Esophagus muscularis mucosa (tissue), 4 donors: Measurements from ENCODE around the gene FAM149A. TPM values are rescaled to one million over a fixed set of nuclear protein-coding genes. Genes with fewer than 3 reads are reported as not detected.

ENCODE experiments used
- DNase-seq: peaks from one replicate; pipeline ENCODE4 v3.0.0-alpha.2; 2017; ENCODE audit errors: extremely low spot score
- H3K27ac ChIP-seq, 4 donors: fragments of 200-600 bp; sonication (generic); replicated peaks in 1 of 4; 1 replicate in 3 of 4; 2 replicates in 1 of 4; pipeline ENCODE4 v1.5.1; 2016 to 2019; ENCODE audit warnings: mild to moderate bottlenecking in 1 of 4
- H3K27me3 ChIP-seq, 4 donors: fragments of 200-600 bp; sonication (generic); one replicate each; pipeline versions ENCODE4 v1.5.1 to v1.6.0; 2016 to 2019
- H3K36me3 ChIP-seq, 4 donors: fragments of 200-600 bp; sonication (generic); one replicate each; pipeline ENCODE4 v1.5.1; 2016 to 2019
- H3K4me1 ChIP-seq, 4 donors: fragments of 200-600 bp; sonication (generic); one replicate each; pipeline ENCODE4 v1.5.1; 2016 to 2019
- H3K4me3 ChIP-seq, 4 donors: fragments of 200-600 bp; sonication (generic); 1 replicate in 2 of 4; 2 replicates in 2 of 4; pipeline ENCODE4 v1.5.1; 2016 to 2019; ENCODE audit warnings: mild to moderate bottlenecking in 4 of 4, moderate library complexity in 1 of 4
- H3K9me3 ChIP-seq, 4 donors: fragments of 200-600 bp; sonication (generic); 1 replicate in 3 of 4; 2 replicates in 1 of 4; pipeline ENCODE4 v1.5.1; 2016 to 2019
- EP300 ChIP-seq: sonication (generic); formaldehyde crosslinking; IDR thresholded peaks from one replicate; pipeline ENCODE4 v1.6.1; 2017; ENCODE audit warnings: antibody characterized with exemption
- POLR2A ChIP-seq: fragments of 450-650 bp; IDR thresholded peaks from one replicate; pipeline ENCODE4 v1.6.1; 2017; ENCODE audit warnings: antibody characterized with exemption, moderate library complexity, mild to moderate bottlenecking, low read depth
- POLR2AphosphoS5 ChIP-seq, 2 donors: sonication (generic); formaldehyde crosslinking; IDR thresholded peaks; one replicate each; pipeline ENCODE4 v1.6.1; 2017; ENCODE audit warnings: antibody characterized with exemption in 2 of 2
- WGBS: methylation state at CpG from one replicate; pipeline ENCODE4 v1.1.5; 2018; 5-methylcytosine and 5-hydroxymethylcytosine counted together
- intact Hi-C: fragments of 100-400 bp; cut with DNase I; formaldehyde crosslinking; loops from one replicate; pipeline ENCODE4 v1.15.1; 2023
- total RNA-seq, 4 donors: library from RNA; depleted of rRNA; stranded (reverse); fragments of >200 nt; gene quantifications; one replicate each; pipeline versions ENCODE4 v1.1.0 to v1.2.1, GENCODE V29; 2016
- TF ChIP-seq, protein P1 (sequence below), 3 experiments: fragments of 200-600 bp in 2 of 3; fragments of 450-650 bp in 1 of 3; sonication (generic) in 2 of 3; IDR thresholded peaks; one replicate each; pipeline ENCODE4 v1.5.1; 2017 to 2019; ENCODE audit warnings: antibody characterized with exemption in 3 of 3, mild to moderate bottlenecking in 2 of 3, moderate library complexity in 1 of 3

FAM149A gene
- total RNA-seq, 4 donors from 2014 or later = 19.5 to 38.8 (median 33.6) TPM

DNA sequence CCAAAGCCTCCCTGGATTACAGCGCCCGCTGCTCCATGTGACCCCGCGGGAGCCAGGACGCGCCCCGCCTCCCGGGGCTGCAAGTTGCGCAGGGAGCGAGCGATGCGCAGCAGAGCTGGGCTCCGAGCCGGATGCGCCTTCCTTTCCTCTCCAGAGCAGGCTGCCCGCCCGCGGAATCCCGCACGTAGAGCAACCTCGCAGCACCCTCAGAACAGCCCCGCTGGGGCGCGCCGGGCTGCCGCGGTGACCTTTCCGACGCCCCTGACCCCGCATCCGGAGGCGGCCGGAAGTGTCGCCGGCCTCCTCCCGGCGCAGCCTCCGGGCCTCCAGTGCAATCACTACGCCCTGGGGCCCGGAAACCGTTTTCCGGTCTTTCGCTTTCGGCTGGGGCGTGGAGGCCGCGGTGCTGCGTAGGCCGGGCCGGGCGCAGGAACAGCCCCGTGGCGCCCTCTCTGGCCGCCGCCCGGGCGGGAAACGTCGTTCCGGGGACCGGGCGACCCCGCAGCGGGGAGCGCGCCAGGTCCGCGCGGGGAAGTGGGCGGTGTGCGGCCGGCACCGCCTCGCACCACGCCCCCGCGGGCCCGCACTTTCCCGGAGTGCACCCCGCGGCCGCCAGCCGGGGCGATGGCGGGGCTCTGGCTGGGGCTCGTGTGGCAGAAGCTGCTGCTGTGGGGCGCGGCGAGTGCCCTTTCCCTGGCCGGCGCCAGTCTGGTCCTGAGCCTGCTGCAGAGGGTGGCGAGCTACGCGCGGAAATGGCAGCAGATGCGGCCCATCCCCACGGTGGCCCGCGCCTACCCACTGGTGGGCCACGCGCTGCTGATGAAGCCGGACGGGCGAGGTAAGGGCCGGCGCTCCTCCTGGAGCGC lies 86.9 kb downstream of the FAM149A start, which contains the start of gene CYP4V2:
TSS of gene CYP4V2 (plus strand) at position 368 of the 866 bp plus-strand sequence. CDS start at position 625, 257 bp downstream.
- TF ChIP-seq POLR2A = peak; percentile 15
- TF ChIP-seq EP300 = no peak
- peak; percentile 74 to 83 for TF ChIP-seq POLR2AphosphoS5 (IDR thresholded peaks at IDR 0.05)
- TF ChIP-seq, protein P1, sequence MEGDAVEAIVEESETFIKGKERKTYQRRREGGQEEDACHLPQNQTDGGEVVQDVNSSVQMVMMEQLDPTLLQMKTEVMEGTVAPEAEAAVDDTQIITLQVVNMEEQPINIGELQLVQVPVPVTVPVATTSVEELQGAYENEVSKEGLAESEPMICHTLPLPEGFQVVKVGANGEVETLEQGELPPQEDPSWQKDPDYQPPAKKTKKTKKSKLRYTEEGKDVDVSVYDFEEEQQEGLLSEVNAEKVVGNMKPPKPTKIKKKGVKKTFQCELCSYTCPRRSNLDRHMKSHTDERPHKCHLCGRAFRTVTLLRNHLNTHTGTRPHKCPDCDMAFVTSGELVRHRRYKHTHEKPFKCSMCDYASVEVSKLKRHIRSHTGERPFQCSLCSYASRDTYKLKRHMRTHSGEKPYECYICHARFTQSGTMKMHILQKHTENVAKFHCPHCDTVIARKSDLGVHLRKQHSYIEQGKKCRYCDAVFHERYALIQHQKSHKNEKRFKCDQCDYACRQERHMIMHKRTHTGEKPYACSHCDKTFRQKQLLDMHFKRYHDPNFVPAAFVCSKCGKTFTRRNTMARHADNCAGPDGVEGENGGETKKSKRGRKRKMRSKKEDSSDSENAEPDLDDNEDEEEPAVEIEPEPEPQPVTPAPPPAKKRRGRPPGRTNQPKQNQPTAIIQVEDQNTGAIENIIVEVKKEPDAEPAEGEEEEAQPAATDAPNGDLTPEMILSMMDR (IDR thresholded peaks at IDR 0.05) = peak; percentile 24 to 43 (median 32)
- no CpG with 5 or more reads among the region's 107 CpGs for WGBS
- Histone ChIP-seq H3K27me3 (no peaks in the 10 kb centered on the region), H3K4me3 (peak within 1 kb of the TSS; percentile 69 to 92 (median 80)), H3K9me3 (no peaks in the 10 kb centered on the region), H3K27ac (peak within 1 kb of the TSS; percentile 92 to 98 (median 96)), H3K36me3 (peaks cover 0 to 17% (median 3%) of the 10 kb centered on the region in 4 donors), H3K4me1 (peaks cover 24 to 39% (median 35%) of the 10 kb centered on the region in 4 donors)
- intact Hi-C loops = loop anchor here (5.0 kb wide), 1 partner anchor 124 kb away; the partner anchor contains the start of gene TLR3
- no peak for DNase-seq

- Histone ChIP-seq H3K36me3 (peaks cover 0 to 22% (median 3%) of the 10 kb centered on the region in 4 donors), H3K4me1 (peaks cover 24 to 39% (median 35%) of the 10 kb centered on the region in 4 donors), H3K27me3 (no peaks in the 10 kb centered on the region), H3K27ac (peak overlapping the region; percentile 92 to 98 (median 96)), H3K9me3 (no peaks in the 10 kb centered on the region), H3K4me3 (peak overlapping the region; percentile 69 to 92 (median 80))
- TF ChIP-seq POLR2AphosphoS5 (IDR thresholded peaks at IDR 0.05) (peak; percentile 49 to 66), EP300 (no peak)
- no peak for DNase-seq
- WGBS = under 1% methylated on average over 15 of the region's 22 CpGs
- intact Hi-C loops = loop anchor here (5.0 kb wide), 1 partner anchor 125 kb away; the partner anchor contains the start of gene TLR3
Observed at GRCh38 chr4:186192066-186192612, 87.6 kb downstream of the FAM149A start.

DNA sequence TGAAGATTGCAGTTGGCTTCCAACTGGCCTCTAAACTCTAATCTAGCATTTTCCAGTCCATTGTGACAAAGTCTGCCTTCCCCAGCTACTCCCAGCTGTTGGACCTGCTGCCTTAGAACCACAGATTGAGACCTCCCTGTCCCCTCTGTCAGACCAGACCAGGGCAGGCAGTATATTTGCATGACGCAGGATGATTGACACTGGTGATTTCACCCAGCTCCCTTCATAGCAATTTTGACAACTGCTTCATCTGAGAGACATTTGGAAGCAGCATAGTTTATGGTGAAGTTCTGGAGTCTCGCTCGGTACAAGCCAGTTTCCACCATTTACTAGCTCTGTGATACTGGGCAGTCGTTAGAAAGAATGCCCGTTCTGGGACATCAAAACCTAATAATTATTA lies 89.3 kb downstream of the FAM149A start:
- no peaks in the 10 kb centered on the region for H3K9me3 ChIP-seq
- TF ChIP-seq, protein P1 (IDR thresholded peaks at IDR 0.05) = no peak
- TF ChIP-seq POLR2AphosphoS5 (IDR thresholded peaks at IDR 0.05) = no peak
- 99% methylated on average over 5 of the region's 5 CpGs for WGBS
- peaks cover 24 to 39% (median 35%) of the 10 kb centered on the region in 4 donors for H3K4me1 ChIP-seq
- intact Hi-C loops = loop anchor here (5.0 kb wide), 1 partner anchor 127 kb away; the partner anchor contains the start of gene TLR3
- H3K4me3 ChIP-seq = no peak overlapping the region
- peaks cover 0 to 35% (median 5%) of the 10 kb centered on the region in 4 donors for H3K36me3 ChIP-seq
- peak overlapping the region; percentile 92 to 98 (median 96) for H3K27ac ChIP-seq
- H3K27me3 ChIP-seq = no peaks in the 10 kb centered on the region
- no peak for DNase-seq

GRCh38 chr4:186196063-186196462 lies 91.6 kb downstream of the FAM149A start:
- no peaks in the 10 kb centered on the region for H3K9me3 ChIP-seq
- no peak overlapping the region for H3K27ac ChIP-seq
- H3K4me1 ChIP-seq = peaks cover 13 to 24% (median 19%) of the 10 kb centered on the region in 4 donors
- DNase-seq = no peak
- no peak overlapping the region for H3K4me3 ChIP-seq
- intact Hi-C loops = no loop called here
- no peak for TF ChIP-seq POLR2A
- TF ChIP-seq, protein P1 (IDR thresholded peaks at IDR 0.05) = no peak
- no peak for TF ChIP-seq EP300
- no peak for TF ChIP-seq POLR2AphosphoS5 (IDR thresholded peaks at IDR 0.05)
- 98% methylated on average over 6 of the region's 6 CpGs for WGBS
- peaks cover 0 to 41% (median 5%) of the 10 kb centered on the region in 4 donors for H3K36me3 ChIP-seq
- H3K27me3 ChIP-seq = no peaks in the 10 kb centered on the region

- Histone ChIP-seq H3K4me3 (no peak overlapping the region), H3K4me1 (peaks cover 0 to 11% (median 5%) of the 10 kb centered on the region in 4 donors), H3K9me3 (no peaks in the 10 kb centered on the region), H3K27ac (no peak overlapping the region), H3K36me3 (peaks cover 0 to 39% (median 4%) of the 10 kb centered on the region in 4 donors), H3K27me3 (no peaks in the 10 kb centered on the region)
- WGBS = 70% methylated on average over 6 of the region's 6 CpGs
- no peak for TF ChIP-seq POLR2A
- no peak for TF ChIP-seq EP300
- no peak for DNase-seq
- intact Hi-C loops = no loop called here
Observed at GRCh38 chr4:186200516-186200915, 96.0 kb downstream of the FAM149A start.
